Panc1 (cell line): Measurements from ENCODE around the gene RABL6.
A peak's percentile ranks its signal among the peaks of the same experiment; 100 is the strongest.
"Not testable (repeated sequence)": the region's sequence is repeated elsewhere in the genome, so short reads cannot be mapped to it uniquely, and the experiment has no call there.

ENCODE experiments used
- POLR2AphosphoS5 ChIP-seq: IDR thresholded peaks from 2 replicates; pipeline ENCODE4 v1.6.1; 2012; ENCODE audit warnings: mild to moderate bottlenecking, low read depth, low read length, moderate library complexity
- SIN3A ChIP-seq: IDR thresholded peaks from 2 replicates; pipeline ENCODE4 v1.6.1; 2012; ENCODE audit warnings: low read depth, mild to moderate bottlenecking, low read length, moderate library complexity, borderline replicate concordance; ENCODE audit not compliant: insufficient read depth
- TCF7L2 ChIP-seq: IDR thresholded peaks from 2 replicates; pipeline ENCODE4 v1.6.1; 2011; ENCODE audit warnings: mild to moderate bottlenecking, low read depth, low read length, inconsistent platforms
- TF ChIP-seq, protein P1 (sequence below): fragments of 450-650 bp; IDR thresholded peaks from 2 replicates; pipeline ENCODE4 v1.5.1; 2017; ENCODE audit warnings: mild to moderate bottlenecking
- TF ChIP-seq, protein P2 (sequence below), 2 experiments: IDR thresholded peaks; 2 replicates each; pipeline ENCODE4 v1.6.1; 2011 to 2012; ENCODE audit warnings: low read depth in 2 of 2, control low read depth in 1 of 2, low read length in 1 of 2, mild to moderate bottlenecking in 1 of 2, moderate library complexity in 1 of 2; ENCODE audit not compliant: insufficient read depth in 1 of 2

DNA sequence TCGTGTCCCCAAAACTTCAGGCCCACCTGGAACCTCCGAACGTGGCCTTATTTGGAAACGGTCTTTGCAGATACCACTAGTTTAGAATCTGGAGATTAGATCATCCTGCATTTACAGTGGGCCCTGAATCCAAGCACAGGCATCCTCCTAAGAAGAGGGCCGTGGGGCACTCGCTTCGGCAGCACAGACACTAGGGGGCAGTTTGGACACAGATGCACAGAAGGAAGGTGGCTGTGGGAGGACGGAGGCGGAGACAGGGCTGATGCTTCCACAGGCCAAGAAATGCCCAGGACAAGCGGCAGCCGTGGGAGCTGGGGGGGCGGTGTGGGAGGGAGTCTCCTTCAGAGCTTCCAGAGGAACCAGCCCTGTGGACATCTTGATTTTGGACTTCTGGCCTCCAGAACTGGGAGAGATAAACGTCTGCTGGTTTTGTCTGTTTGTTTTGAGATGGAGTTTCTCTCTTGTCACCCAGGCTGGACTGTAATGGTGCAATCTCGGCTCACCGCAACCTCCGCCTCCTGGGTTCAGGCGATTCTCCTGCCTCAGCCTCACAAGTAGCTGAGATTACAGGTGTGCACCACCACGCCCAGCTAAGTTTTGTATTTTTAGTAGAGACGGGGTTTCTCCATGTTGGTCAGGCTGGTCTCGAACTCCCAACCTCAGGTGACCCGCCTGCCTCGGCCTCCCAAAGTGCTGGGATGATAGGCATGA, 46.8 kb upstream of the RABL6 start:
- TF ChIP-seq POLR2AphosphoS5, TCF7L2, SIN3A: not testable (repeated sequence)
- TF ChIP-seq, protein P1, sequence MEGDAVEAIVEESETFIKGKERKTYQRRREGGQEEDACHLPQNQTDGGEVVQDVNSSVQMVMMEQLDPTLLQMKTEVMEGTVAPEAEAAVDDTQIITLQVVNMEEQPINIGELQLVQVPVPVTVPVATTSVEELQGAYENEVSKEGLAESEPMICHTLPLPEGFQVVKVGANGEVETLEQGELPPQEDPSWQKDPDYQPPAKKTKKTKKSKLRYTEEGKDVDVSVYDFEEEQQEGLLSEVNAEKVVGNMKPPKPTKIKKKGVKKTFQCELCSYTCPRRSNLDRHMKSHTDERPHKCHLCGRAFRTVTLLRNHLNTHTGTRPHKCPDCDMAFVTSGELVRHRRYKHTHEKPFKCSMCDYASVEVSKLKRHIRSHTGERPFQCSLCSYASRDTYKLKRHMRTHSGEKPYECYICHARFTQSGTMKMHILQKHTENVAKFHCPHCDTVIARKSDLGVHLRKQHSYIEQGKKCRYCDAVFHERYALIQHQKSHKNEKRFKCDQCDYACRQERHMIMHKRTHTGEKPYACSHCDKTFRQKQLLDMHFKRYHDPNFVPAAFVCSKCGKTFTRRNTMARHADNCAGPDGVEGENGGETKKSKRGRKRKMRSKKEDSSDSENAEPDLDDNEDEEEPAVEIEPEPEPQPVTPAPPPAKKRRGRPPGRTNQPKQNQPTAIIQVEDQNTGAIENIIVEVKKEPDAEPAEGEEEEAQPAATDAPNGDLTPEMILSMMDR: peak; percentile 84
- TF ChIP-seq, protein P2, sequence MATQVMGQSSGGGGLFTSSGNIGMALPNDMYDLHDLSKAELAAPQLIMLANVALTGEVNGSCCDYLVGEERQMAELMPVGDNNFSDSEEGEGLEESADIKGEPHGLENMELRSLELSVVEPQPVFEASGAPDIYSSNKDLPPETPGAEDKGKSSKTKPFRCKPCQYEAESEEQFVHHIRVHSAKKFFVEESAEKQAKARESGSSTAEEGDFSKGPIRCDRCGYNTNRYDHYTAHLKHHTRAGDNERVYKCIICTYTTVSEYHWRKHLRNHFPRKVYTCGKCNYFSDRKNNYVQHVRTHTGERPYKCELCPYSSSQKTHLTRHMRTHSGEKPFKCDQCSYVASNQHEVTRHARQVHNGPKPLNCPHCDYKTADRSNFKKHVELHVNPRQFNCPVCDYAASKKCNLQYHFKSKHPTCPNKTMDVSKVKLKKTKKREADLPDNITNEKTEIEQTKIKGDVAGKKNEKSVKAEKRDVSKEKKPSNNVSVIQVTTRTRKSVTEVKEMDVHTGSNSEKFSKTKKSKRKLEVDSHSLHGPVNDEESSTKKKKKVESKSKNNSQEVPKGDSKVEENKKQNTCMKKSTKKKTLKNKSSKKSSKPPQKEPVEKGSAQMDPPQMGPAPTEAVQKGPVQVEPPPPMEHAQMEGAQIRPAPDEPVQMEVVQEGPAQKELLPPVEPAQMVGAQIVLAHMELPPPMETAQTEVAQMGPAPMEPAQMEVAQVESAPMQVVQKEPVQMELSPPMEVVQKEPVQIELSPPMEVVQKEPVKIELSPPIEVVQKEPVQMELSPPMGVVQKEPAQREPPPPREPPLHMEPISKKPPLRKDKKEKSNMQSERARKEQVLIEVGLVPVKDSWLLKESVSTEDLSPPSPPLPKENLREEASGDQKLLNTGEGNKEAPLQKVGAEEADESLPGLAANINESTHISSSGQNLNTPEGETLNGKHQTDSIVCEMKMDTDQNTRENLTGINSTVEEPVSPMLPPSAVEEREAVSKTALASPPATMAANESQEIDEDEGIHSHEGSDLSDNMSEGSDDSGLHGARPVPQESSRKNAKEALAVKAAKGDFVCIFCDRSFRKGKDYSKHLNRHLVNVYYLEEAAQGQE (IDR thresholded peaks at IDR 0.05; ENCODE audit: insufficient read depth in 1 of 2, low read depth in 2 of 2, low read length in 1 of 2): not testable (repeated sequence)
